ENCODE measurements around the gene STXBP3. TPM values are rescaled to one million over a fixed set of nuclear protein-coding genes. Genes with fewer than 3 reads are reported as not detected.

STXBP3 gene
- total RNA-seq, 2 donors from 2014 or later, result 43.5 to 60.4 TPM

- Histone ChIP-seq H3K9me3 (no peaks in the 10 kb centered on the region), H3K36me3 (no peaks in the 10 kb centered on the region), H3K4me1 (no peaks in the 10 kb centered on the region), H3K27ac (no peak overlapping the region), H3K4me3 (no peak overlapping the region), H3K9ac (ENCODE audit: low read depth in 2 of 2, low read length in 2 of 2) (no peak overlapping the region), H3K27me3 (no peaks in the 10 kb centered on the region)
- TF ChIP-seq CTCF (IDR thresholded peaks at IDR 0.05), result no peak
- intact Hi-C loops (cut with DNase I), result no loop called here
- no peak for DNase-seq
These were observed 111.9 kb downstream of the STXBP3 start for GRCh38 chr1:108858230-108858950.

Other genes with a start within 250 kb of the STXBP3 start
- 10 to 100 TPM; 32.8 to 42.8 TPM for gene EEIG2, start 186.6 kb upstream of the STXBP3 start, total RNA-seq
- gene HENMT1, start 85.6 kb upstream of the STXBP3 start, total RNA-seq, result 10 to 100 TPM in 1 of 2 donors, 1 to 10 TPM in 1; 3.7 to 10.1 TPM
- gene PRPF38B, start 54.4 kb upstream of the STXBP3 start, total RNA-seq, result 10 to 100 TPM; 31.7 to 32.4 TPM
- gene FNDC7, start 33.8 kb upstream of the STXBP3 start, total RNA-seq, result not detected
- not detected for gene AKNAD1, start 110.4 kb downstream of the STXBP3 start, total RNA-seq
- gene GPSM2, start 130.3 kb downstream of the STXBP3 start, total RNA-seq, result 10 to 100 TPM; 32.5 to 62.6 TPM
- 10 to 100 TPM; 18.9 to 25.1 TPM for gene CLCC1, start 216.8 kb downstream of the STXBP3 start, total RNA-seq